ENCODE measurements around the gene WNT7A.

WNT7A gene

GRCh38 chr3:13852638-13853009 lies 27.2 kb downstream of the WNT7A start:
- no peak for DNase-seq
- in situ Hi-C loops (cut with MboI; ENCODE audit: low pct_unique_long_range_greater_than_20kb, low sequenced_read_pairs): no loop called here

- DNase-seq: no peak
Measured at GRCh38 chr3:13851997-13852637, 27.8 kb downstream of the WNT7A start.

GRCh38 chr3:13851091-13851849 lies 28.6 kb downstream of the WNT7A start:
- in situ Hi-C loops (cut with MboI; ENCODE audit: low pct_unique_long_range_greater_than_20kb, low sequenced_read_pairs): no loop called here
- no peak for DNase-seq

More at GRCh38 chr3:13851997-13852637, 27.8 kb downstream of the WNT7A start:
- in situ Hi-C loops (cut with MboI; ENCODE audit: low pct_unique_long_range_greater_than_20kb, low sequenced_read_pairs): no loop called here

- in situ Hi-C loops (cut with MboI; ENCODE audit: low pct_unique_long_range_greater_than_20kb, low sequenced_read_pairs): no loop called here
- DNase-seq: no peak
Measured at GRCh38 chr3:13850161-13850945, 29.5 kb downstream of the WNT7A start.

- DNase-seq: no peak
- in situ Hi-C loops (cut with MboI; ENCODE audit: low pct_unique_long_range_greater_than_20kb, low sequenced_read_pairs): no loop called here
Measured at GRCh38 chr3:13849018-13849417, 30.9 kb downstream of the WNT7A start.

GRCh38 chr3:13846716-13847570 lies 32.9 kb downstream of the WNT7A start:
- in situ Hi-C loops (cut with MboI; ENCODE audit: low pct_unique_long_range_greater_than_20kb, low sequenced_read_pairs): no loop called here
- DNase-seq: no peak

- DNase-seq: no peak
- in situ Hi-C loops (cut with MboI; ENCODE audit: low pct_unique_long_range_greater_than_20kb, low sequenced_read_pairs): no loop called here
Measured at GRCh38 chr3:13846238-13846637, 33.6 kb downstream of the WNT7A start.

GRCh38 chr3:13845806-13846205 lies 34.1 kb downstream of the WNT7A start:
- DNase-seq: no peak
- in situ Hi-C loops (cut with MboI; ENCODE audit: low pct_unique_long_range_greater_than_20kb, low sequenced_read_pairs): no loop called here

- no peak for DNase-seq
- in situ Hi-C loops (cut with MboI; ENCODE audit: low pct_unique_long_range_greater_than_20kb, low sequenced_read_pairs): no loop called here
Measured at GRCh38 chr3:13844911-13845310, 35.0 kb downstream of the WNT7A start.

- DNase-seq: no peak
Measured at GRCh38 chr3:13844286-13844685, 35.6 kb downstream of the WNT7A start.

GRCh38 chr3:13843351-13843750 lies 36.5 kb downstream of the WNT7A start:
- in situ Hi-C loops (cut with MboI; ENCODE audit: low pct_unique_long_range_greater_than_20kb, low sequenced_read_pairs): no loop called here
- no peak for DNase-seq

More at GRCh38 chr3:13844286-13844685, 35.6 kb downstream of the WNT7A start:
- in situ Hi-C loops (cut with MboI; ENCODE audit: low pct_unique_long_range_greater_than_20kb, low sequenced_read_pairs): no loop called here

- in situ Hi-C loops (cut with MboI; ENCODE audit: low pct_unique_long_range_greater_than_20kb, low sequenced_read_pairs): no loop called here
- no peak for DNase-seq
Measured at GRCh38 chr3:13842226-13842625, 37.6 kb downstream of the WNT7A start.

- in situ Hi-C loops (cut with MboI; ENCODE audit: low pct_unique_long_range_greater_than_20kb, low sequenced_read_pairs): no loop called here
- DNase-seq: no peak
Measured at GRCh38 chr3:13841826-13842225, 38.0 kb downstream of the WNT7A start.

GRCh38 chr3:13841141-13841540 lies 38.7 kb downstream of the WNT7A start:
- in situ Hi-C loops (cut with MboI; ENCODE audit: low pct_unique_long_range_greater_than_20kb, low sequenced_read_pairs): no loop called here
- no peak for DNase-seq

GRCh38 chr3:13840456-13840855 lies 39.4 kb downstream of the WNT7A start:
- in situ Hi-C loops (cut with MboI; ENCODE audit: low pct_unique_long_range_greater_than_20kb, low sequenced_read_pairs): no loop called here
- no peak for DNase-seq

- in situ Hi-C loops (cut with MboI; ENCODE audit: low pct_unique_long_range_greater_than_20kb, low sequenced_read_pairs): no loop called here
- DNase-seq: no peak
Measured at GRCh38 chr3:13839726-13840340, 40.0 kb downstream of the WNT7A start.

GRCh38 chr3:13839253-13839652 lies 40.6 kb downstream of the WNT7A start:
- in situ Hi-C loops (cut with MboI; ENCODE audit: low pct_unique_long_range_greater_than_20kb, low sequenced_read_pairs): no loop called here
- no peak for DNase-seq

- no peak for DNase-seq
- in situ Hi-C loops (cut with MboI; ENCODE audit: low pct_unique_long_range_greater_than_20kb, low sequenced_read_pairs): no loop called here
Measured at GRCh38 chr3:13838421-13838820, 41.5 kb downstream of the WNT7A start.

GRCh38 chr3:13837751-13838150 lies 42.1 kb downstream of the WNT7A start:
- in situ Hi-C loops (cut with MboI; ENCODE audit: low pct_unique_long_range_greater_than_20kb, low sequenced_read_pairs): no loop called here
- no peak for DNase-seq
